ENCODE results near the gene COL8A2.

DNA sequence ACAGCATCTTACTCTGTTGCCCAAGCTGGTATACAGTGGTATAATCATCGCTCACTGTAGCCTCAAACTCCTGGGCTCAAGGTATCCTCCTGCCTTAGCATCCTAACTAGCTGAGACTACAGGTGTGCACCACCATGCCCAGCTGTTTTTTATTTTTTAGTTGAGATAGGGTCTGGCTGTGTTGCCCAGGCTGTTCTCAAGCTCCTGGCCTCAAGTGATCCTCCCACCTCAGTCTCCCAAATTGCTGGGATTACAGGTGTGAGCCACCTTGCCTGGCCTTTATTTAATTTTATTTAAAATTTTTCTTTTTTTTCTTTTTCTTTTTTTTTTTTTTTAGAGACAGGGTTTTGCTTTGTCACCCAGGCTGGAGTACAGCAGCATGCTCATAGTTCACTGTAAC lies 40.1 kb upstream of the COL8A2 start:
- TF ChIP-seq CTCF (IDR thresholded peaks at IDR 0.05) (no peak), POLR2A (IDR thresholded peaks at IDR 0.05) (no peak)

All from uterus (tissue), 2 donors.